Testis (tissue), 2 donors: ENCODE results near the gene KLK10.

Experiments used
- POLR2A ChIP-seq: fragments of 450-650 bp; IDR thresholded peaks from one replicate; pipeline ENCODE4 v1.6.1; 2017; ENCODE audit warnings: antibody characterized with exemption, mild to moderate bottlenecking, moderate library complexity
- TF ChIP-seq, protein P1 (sequence below), 3 experiments: fragments of 450-650 bp in 2 of 3; fragments of 200-600 bp in 1 of 3; sonication (generic) in 1 of 3; IDR thresholded peaks; one replicate each; pipeline ENCODE4 v1.5.1; 2016 to 2019; ENCODE audit warnings: antibody characterized with exemption in 3 of 3, mild to moderate bottlenecking in 2 of 3, moderate library complexity in 1 of 3

DNA sequence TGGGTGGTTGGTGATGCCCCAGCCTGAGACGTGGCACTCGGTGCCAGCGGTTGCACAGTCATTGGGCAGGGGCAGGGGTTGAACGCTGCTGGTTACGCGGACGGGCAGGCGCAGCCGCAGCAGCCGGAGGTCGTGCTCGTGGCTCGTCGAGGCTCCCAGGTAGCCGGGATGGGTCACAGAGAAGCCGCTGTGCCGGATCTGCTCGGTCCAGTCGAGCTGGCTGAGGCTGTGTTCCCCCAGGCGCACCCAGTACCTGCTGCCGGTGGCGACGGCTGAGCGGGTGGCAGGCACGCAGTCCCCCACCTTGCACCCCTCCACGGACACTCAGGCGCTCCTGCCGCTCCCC lies 12.3 kb upstream of the KLK10 start:
- TF ChIP-seq, protein P1, sequence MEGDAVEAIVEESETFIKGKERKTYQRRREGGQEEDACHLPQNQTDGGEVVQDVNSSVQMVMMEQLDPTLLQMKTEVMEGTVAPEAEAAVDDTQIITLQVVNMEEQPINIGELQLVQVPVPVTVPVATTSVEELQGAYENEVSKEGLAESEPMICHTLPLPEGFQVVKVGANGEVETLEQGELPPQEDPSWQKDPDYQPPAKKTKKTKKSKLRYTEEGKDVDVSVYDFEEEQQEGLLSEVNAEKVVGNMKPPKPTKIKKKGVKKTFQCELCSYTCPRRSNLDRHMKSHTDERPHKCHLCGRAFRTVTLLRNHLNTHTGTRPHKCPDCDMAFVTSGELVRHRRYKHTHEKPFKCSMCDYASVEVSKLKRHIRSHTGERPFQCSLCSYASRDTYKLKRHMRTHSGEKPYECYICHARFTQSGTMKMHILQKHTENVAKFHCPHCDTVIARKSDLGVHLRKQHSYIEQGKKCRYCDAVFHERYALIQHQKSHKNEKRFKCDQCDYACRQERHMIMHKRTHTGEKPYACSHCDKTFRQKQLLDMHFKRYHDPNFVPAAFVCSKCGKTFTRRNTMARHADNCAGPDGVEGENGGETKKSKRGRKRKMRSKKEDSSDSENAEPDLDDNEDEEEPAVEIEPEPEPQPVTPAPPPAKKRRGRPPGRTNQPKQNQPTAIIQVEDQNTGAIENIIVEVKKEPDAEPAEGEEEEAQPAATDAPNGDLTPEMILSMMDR (IDR thresholded peaks at IDR 0.05): no peak
- TF ChIP-seq POLR2A: no peak
